Amygdala (tissue), 56 donors: ENCODE results near the gene SDF2.
"Not testable (repeated sequence)": the region's sequence is repeated elsewhere in the genome, so short reads cannot be mapped to it uniquely, and the experiment has no call there.

Source experiments
- DNase-seq, 56 donors: peaks; one replicate each; lab custom pipeline; 2025; lab: John Stamatoyannopoulos, UW

SDF2 gene

GRCh38 chr17:28686296-28686695 is 24.6 kb upstream of the SDF2 start:
- no peak for DNase-seq

- no peak for DNase-seq
Measured at GRCh38 chr17:28685366-28685765, 23.7 kb upstream of the SDF2 start.

- peak in 53 of 56 donors; percentile 3 to 90 (median 59) for DNase-seq
Measured at GRCh38 chr17:28684963-28685362, 23.3 kb upstream of the SDF2 start.

GRCh38 chr17:28682655-28683054 is 20.9 kb upstream of the SDF2 start:
- DNase-seq: no peak

GRCh38 chr17:28675980-28676379 is 14.3 kb upstream of the SDF2 start:
- DNase-seq: no peak

GRCh38 chr17:28675490-28675889 is 13.8 kb upstream of the SDF2 start:
- no peak for DNase-seq

- DNase-seq: no peak
Measured at GRCh38 chr17:28669918-28670317, 8.2 kb upstream of the SDF2 start.

- no peak for DNase-seq
Measured at GRCh38 chr17:28667870-28668269, 6.2 kb upstream of the SDF2 start.

- no peak for DNase-seq
Measured at GRCh38 chr17:28665994-28666393, 4.3 kb upstream of the SDF2 start.

GRCh38 chr17:28663723-28664122 is 2.0 kb upstream of the SDF2 start:
- no peak for DNase-seq

- DNase-seq: peak in 1 of 56 donors; percentile 48
Measured at GRCh38 chr17:28662527-28662829, 772 bp upstream of the SDF2 start.

- not testable (repeated sequence) for DNase-seq
Measured at GRCh38 chr17:28659497-28659881, 2.2 kb downstream of the SDF2 start.

GRCh38 chr17:28658766-28659496 is 2.8 kb downstream of the SDF2 start:
- not testable (repeated sequence) for DNase-seq

- not testable (repeated sequence) for DNase-seq
Measured at GRCh38 chr17:28658342-28658741, 3.4 kb downstream of the SDF2 start.

- DNase-seq: no peak
Measured at GRCh38 chr17:28657756-28658155, 4.0 kb downstream of the SDF2 start.

- no peak for DNase-seq
Measured at GRCh38 chr17:28655160-28655559, 6.5 kb downstream of the SDF2 start.

GRCh38 chr17:28648698-28649097 is 13.0 kb downstream of the SDF2 start:
- no peak for DNase-seq

GRCh38 chr17:28646039-28646754 is 15.5 kb downstream of the SDF2 start:
- DNase-seq: no peak

GRCh38 chr17:28645576-28645939 is 16.1 kb downstream of the SDF2 start:
- DNase-seq: no peak

GRCh38 chr17:28644787-28645575 is 16.7 kb downstream of the SDF2 start, which contains the start of gene BLTP2:
Gene BLTP2, minus strand, starts transcription at chr17:28645158. Its CDS starts 102 bp downstream, at chr17:28645056.
- DNase-seq: peak; percentile 49 to 97 (median 91)
